SK-N-SH (cell line): ENCODE results near the gene SH3PXD2A. TPM values are rescaled to one million over a fixed set of nuclear protein-coding genes. Genes with fewer than 3 reads are reported as not detected.
"Not testable (repeated sequence)": the region's sequence is repeated elsewhere in the genome, so short reads cannot be mapped to it uniquely, and the experiment has no call there.

Experiments used
- CTCF ChIA-PET: fragments of 300-600, 350-600 bp; formaldehyde crosslinking; extraction: SDS; loops from one replicate; lab custom pipeline; 2021; lab: Yijun Ruan, JAX
- POLR2A ChIA-PET: fragments of 350-600 bp; sonication (Branson Sonifier 250); formaldehyde crosslinking; extraction: SDS; loops from one replicate; lab custom pipeline; 2020; ENCODE audit warnings: antibody characterized with exemption, inconsistent platforms; lab: Yijun Ruan, JAX
- DNase-seq: peaks from one replicate; pipeline ENCODE4 v3.0.0; 2012
- H2AFZ ChIP-seq: fragments of 200-600 bp; sonication (generic); 2 replicates; pipeline ENCODE4 v1.8.1; 2016; ENCODE audit warnings: antibody characterized with exemption, mild to moderate bottlenecking, low read depth
- H3F3A ChIP-seq: fragments of 200-600 bp; sonication (generic); replicated peaks from 2 replicates; pipeline ENCODE3; 2016; ENCODE audit warnings: antibody characterized with exemption, mild to moderate bottlenecking; ENCODE audit not compliant: insufficient read depth
- H3K27ac ChIP-seq, 2 experiments: fragments of 200-500 bp in 1 of 2; fragments of 200-600 bp in 1 of 2; sonication (Bioruptor generic) in 1 of 2; sonication (generic), shearing (Covaris generic) in 1 of 2; 2 replicates each; pipeline versions ENCODE4 v1.5.1 to v1.6.1; 2014 to 2016; ENCODE audit warnings: low read depth in 2 of 2, inconsistent platforms in 1 of 2, low read length in 1 of 2, mild to moderate bottlenecking in 1 of 2, mixed read lengths in 1 of 2
- H3K27me3 ChIP-seq: fragments of 200-600 bp; sonication (generic), shearing (Covaris generic); 2 replicates; pipeline ENCODE4 v1.6.1; 2016; ENCODE audit warnings: mixed run types; ENCODE audit not compliant: insufficient read depth
- H3K36me3 ChIP-seq, 2 experiments: fragments of 200-500 bp in 1 of 2; fragments of 200-600 bp in 1 of 2; sonication (Bioruptor generic) in 1 of 2; sonication (generic) in 1 of 2; replicated peaks in 1 of 2; 2 replicates each; pipeline versions ENCODE3 to v1.5.1; 2014 to 2016; ENCODE audit warnings: low read length in 1 of 2, mild to moderate bottlenecking in 1 of 2; ENCODE audit not compliant: insufficient read depth in 2 of 2, control insufficient read depth in 1 of 2
- H3K4me1 ChIP-seq, 2 experiments: fragments of 200-500 bp in 1 of 2; fragments of 200-600 bp in 1 of 2; sonication (Bioruptor generic) in 1 of 2; sonication (generic), shearing (Covaris generic) in 1 of 2; 2 replicates each; pipeline versions ENCODE4 v1.5.1 to v1.6.1; 2014 to 2016; ENCODE audit warnings: low read depth in 1 of 2, low read length in 1 of 2, mixed run types in 1 of 2; ENCODE audit not compliant: insufficient read depth in 2 of 2, control insufficient read depth in 1 of 2
- H3K4me2 ChIP-seq: fragments of 200-600 bp; sonication (generic), shearing (Covaris generic); 2 replicates; pipeline ENCODE4 v1.6.1; 2017; ENCODE audit warnings: mixed run types
- H3K4me3 ChIP-seq, 2 experiments: fragments of 200-500 bp in 1 of 2; fragments of 200-600 bp in 1 of 2; sonication (Bioruptor generic) in 1 of 2; sonication (generic), shearing (Covaris generic) in 1 of 2; 2 replicates each; pipeline versions ENCODE4 v1.5.1 to v1.8.1; 2014 to 2016; ENCODE audit warnings: low read depth in 2 of 2, inconsistent platforms in 1 of 2, low read length in 1 of 2, mild to moderate bottlenecking in 1 of 2, mixed read lengths in 1 of 2, moderate library complexity in 1 of 2
- H3K79me2 ChIP-seq: fragments of 200-600 bp; sonication (generic); 2 replicates; pipeline ENCODE4 v1.8.1; 2017; ENCODE audit warnings: mild to moderate bottlenecking; ENCODE audit not compliant: insufficient read depth
- H3K9ac ChIP-seq: fragments of 200-600 bp; sonication (generic); 2 replicates; pipeline ENCODE4 v1.6.1; 2017; ENCODE audit warnings: mixed run types
- H3K9me2 ChIP-seq: fragments of 200-600 bp; sonication (generic); 2 replicates; pipeline ENCODE4 v1.6.1; 2017; ENCODE audit warnings: mixed run types
- H3K9me3 ChIP-seq: fragments of 200-600 bp; sonication (generic); 2 replicates; pipeline ENCODE4 v1.6.1; 2017; ENCODE audit warnings: mixed run types, mild to moderate bottlenecking, moderate library complexity
- H4K20me1 ChIP-seq: fragments of 200-600 bp; sonication (generic); 2 replicates; pipeline ENCODE4 v1.6.1; 2017; ENCODE audit warnings: mild to moderate bottlenecking, mixed run types; ENCODE audit not compliant: insufficient read depth
- CHD2 ChIP-seq: fragments of 150-350 bp; IDR thresholded peaks from 2 replicates; pipeline ENCODE4 v1.6.1; 2018; ENCODE audit warnings: low read length; ENCODE audit not compliant: partially characterized antibody
- EP300 ChIP-seq, 2 experiments: IDR thresholded peaks; 2 replicates each; pipeline versions ENCODE4 v1.4.0 to v1.6.1; 2012; ENCODE audit warnings: borderline replicate concordance in 1 of 2, low read depth in 1 of 2, low read length in 1 of 2
- GABPA ChIP-seq: IDR thresholded peaks from 2 replicates; pipeline ENCODE4 v1.4.0; 2012; ENCODE audit warnings: low read depth, mild to moderate bottlenecking
- GATA2 ChIP-seq: sonication (generic); formaldehyde crosslinking; IDR thresholded peaks from 2 replicates; pipeline ENCODE4 v1.5.0; 2020; ENCODE audit warnings: mild to moderate bottlenecking, missing genetic modification reagents
- JUND ChIP-seq: IDR thresholded peaks from 2 replicates; pipeline ENCODE4 v1.4.0; 2012
- NFIC ChIP-seq: IDR thresholded peaks from 2 replicates; pipeline ENCODE4 v1.4.0; 2012; ENCODE audit warnings: borderline replicate concordance
- RCOR1 ChIP-seq: fragments of 150-350 bp; IDR thresholded peaks from 2 replicates; pipeline ENCODE4 v1.6.1; 2017; ENCODE audit warnings: antibody characterized with exemption, low read length
- USF1 ChIP-seq: IDR thresholded peaks from 2 replicates; pipeline ENCODE4 v1.4.0; 2012; ENCODE audit warnings: low read depth, borderline replicate concordance
- USF2 ChIP-seq: fragments of 150-350 bp; IDR thresholded peaks from 2 replicates; pipeline ENCODE4 v1.6.1; 2017; ENCODE audit warnings: antibody characterized with exemption, low read length, low read depth, borderline replicate concordance
- YY1 ChIP-seq: IDR thresholded peaks from 2 replicates; pipeline ENCODE4 v1.4.0; 2012; ENCODE audit warnings: low read depth, mild to moderate bottlenecking
- WGBS: methylation state at CpG from one replicate; pipeline ENCODE4 v1.1.6; 2017; ENCODE audit warnings: low lambda C conversion rate; 5-methylcytosine and 5-hydroxymethylcytosine counted together
- polyA plus RNA-seq, 3 experiments: library from polyadenylated mRNA; depleted of rRNA; stranded (reverse); fragments of >200 nt; gene quantifications; 2 replicates each; pipeline ENCODE4 v1.2.3, GENCODE V29; 2012

SH3PXD2A gene
- polyA plus RNA-seq, 1 of the 3 experiments (the other 2 are of a cell fraction), result 2.5 TPM

DNA sequence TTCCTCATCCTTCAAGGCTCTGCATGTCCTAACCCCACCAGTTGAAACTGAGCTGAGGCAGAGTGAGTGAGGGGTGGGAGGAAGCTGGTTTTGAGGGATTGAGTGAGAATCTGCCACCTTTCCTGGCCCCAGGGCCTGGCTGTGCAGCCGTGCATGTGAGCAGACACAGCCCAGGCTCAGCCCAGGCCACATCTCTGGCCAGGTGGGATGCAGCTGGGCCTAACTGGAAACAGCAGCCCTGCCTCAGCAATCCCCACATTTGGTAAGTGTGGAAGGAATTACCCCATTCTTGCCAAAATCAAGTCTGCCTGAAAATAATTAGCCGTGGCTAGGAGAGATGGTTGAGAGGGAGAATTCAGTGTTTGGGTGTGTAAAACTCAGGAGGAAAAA, 245.3 kb downstream of the SH3PXD2A start:
- POLR2A ChIA-PET, result interaction anchor here (1.1 kb wide), 2 partner anchors 9 to 113 kb away, joined by 3 to 6 read pairs; no protein-coding TSS in a partner anchor
- Histone ChIP-seq H3K4me1 (peaks cover 0 to 47% of the 10 kb centered on the region in 2 experiments; a peak in 2 of 4 replicates), H3K36me3 (peaks cover 0 to 9% of the 10 kb centered on the region in 2 experiments), H3F3A (no peaks in the 10 kb centered on the region), H3K9ac (no peak overlapping the region), H3K4me3 (no peak overlapping the region), H2AFZ (no peak overlapping the region), H3K9me2 (no peaks in the 10 kb centered on the region), H4K20me1 (no peaks in the 10 kb centered on the region), H3K79me2 (no peaks in the 10 kb centered on the region)
- CTCF ChIA-PET, result interaction anchor here (0.6 to 7.9 kb wide), 16 partner anchors 10 to 278 kb away, joined by 3 to 59 read pairs (median 3); no protein-coding TSS in a partner anchor
- TF ChIP-seq GATA2 (CRISPR knock-in tag) (peak; percentile 49; the same call in 1 of the 2 replicates), CHD2 (peak; percentile 58), JUND (no peak), USF1 (no peak), RCOR1 (peak; percentile 81; the same call in 1 of the 2 replicates), EP300 (IDR thresholded peaks at IDR 0.05; ENCODE audit: borderline replicate concordance in 1 of 2, low read depth in 1 of 2, low read length in 1 of 2) (peak in 1 of 2 experiments; percentile 76; a peak in 1 of 4 replicates)
- TF ChIP-seq, all 33 proteins: peak for 4
- DNase-seq, result peak; percentile 74
- no peak overlapping the region for H3K4me2 ChIP-seq
- WGBS, result 46% methylated on average over 2 of the region's 2 CpGs
- peak overlapping the region in 1 of 2 experiments; percentile 95; a peak in 2 of 4 replicates for H3K27ac ChIP-seq
- H3K9me3 ChIP-seq, result no peaks in the 10 kb centered on the region
- H3K27me3 ChIP-seq, result no peaks in the 10 kb centered on the region

DNA sequence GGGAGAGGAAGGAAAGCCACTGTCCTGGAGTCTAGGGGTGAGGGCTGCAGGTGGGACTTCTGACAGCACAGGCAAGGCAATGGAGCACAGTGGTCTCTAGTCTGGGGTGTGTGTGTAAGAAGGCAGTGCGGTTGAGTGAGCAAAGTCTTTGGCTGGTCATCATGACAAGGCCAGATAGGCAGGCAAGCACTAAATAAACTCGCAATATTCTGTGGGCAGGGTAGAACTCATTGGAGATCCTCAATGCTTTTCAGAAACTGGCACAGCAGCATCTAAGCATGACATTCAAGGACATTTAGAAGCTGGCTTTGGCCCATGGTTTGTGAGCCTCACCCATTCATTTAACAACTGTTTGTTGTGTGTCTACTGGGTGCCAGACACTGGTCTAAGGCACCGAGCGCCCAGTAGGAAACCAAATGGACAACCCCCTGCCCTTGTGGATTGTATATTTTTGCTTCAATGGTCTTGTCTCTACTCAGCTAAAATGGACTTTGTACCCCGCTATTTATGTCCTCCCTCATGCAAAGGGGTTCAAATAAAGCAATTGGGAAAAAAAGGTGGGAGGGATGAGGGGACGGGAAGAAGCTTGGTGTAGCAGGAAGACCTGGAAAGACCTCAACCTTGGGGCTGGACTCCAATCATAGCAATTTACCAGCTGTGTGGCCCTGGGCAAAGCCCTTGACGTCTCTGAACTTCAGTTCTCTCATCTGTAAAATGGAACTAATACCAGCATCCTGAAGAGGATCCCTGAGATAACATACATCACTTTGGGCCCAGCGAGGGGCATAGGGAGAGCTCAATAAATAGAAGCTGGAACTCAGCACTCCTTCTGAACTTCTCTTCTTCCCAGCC, 245.9 kb downstream of the SH3PXD2A start:
- 94% methylated on average over 8 of the region's 8 CpGs for WGBS
- Histone ChIP-seq H3K27ac (peak overlapping the region in 1 of 2 experiments; percentile 95; a peak in 2 of 4 replicates), H3K4me2 (no peak overlapping the region), H3K27me3 (no peaks in the 10 kb centered on the region), H3K36me3 (peaks cover 0 to 9% of the 10 kb centered on the region in 2 experiments), H4K20me1 (no peaks in the 10 kb centered on the region), H3K4me1 (peaks cover 0 to 44% of the 10 kb centered on the region in 2 experiments; a peak in 2 of 4 replicates), H3K9ac (no peak overlapping the region), H3K9me2 (no peaks in the 10 kb centered on the region), H3K4me3 (no peak overlapping the region), H3F3A (no peaks in the 10 kb centered on the region), H3K79me2 (no peaks in the 10 kb centered on the region), H2AFZ (no peak overlapping the region), H3K9me3 (no peaks in the 10 kb centered on the region)
- POLR2A ChIA-PET, result interaction anchor here (1.1 kb wide), 1 partner anchor 9 kb away, joined by 6 read pairs; no protein-coding TSS in a partner anchor
- no peak for DNase-seq
- CTCF ChIA-PET, result interaction anchor here (0.6 to 7.9 kb wide), 17 partner anchors 10 to 279 kb away, joined by 3 to 59 read pairs (median 3); no protein-coding TSS in a partner anchor
- no peak for TF ChIP-seq USF2
- no peak for TF ChIP-seq YY1
- TF ChIP-seq GABPA, result no peak
- no peak for TF ChIP-seq NFIC
- TF ChIP-seq CHD2, result no peak

GRCh38 chr10:103608056-103608455, 247.3 kb downstream of the SH3PXD2A start:
- peaks cover 0 to 44% of the 10 kb centered on the region in 2 experiments; a peak in 2 of 4 replicates for H3K4me1 ChIP-seq
- WGBS, result 94% methylated on average over 10 of the region's 11 CpGs
- POLR2A ChIA-PET, result not testable (repeated sequence)

DNA sequence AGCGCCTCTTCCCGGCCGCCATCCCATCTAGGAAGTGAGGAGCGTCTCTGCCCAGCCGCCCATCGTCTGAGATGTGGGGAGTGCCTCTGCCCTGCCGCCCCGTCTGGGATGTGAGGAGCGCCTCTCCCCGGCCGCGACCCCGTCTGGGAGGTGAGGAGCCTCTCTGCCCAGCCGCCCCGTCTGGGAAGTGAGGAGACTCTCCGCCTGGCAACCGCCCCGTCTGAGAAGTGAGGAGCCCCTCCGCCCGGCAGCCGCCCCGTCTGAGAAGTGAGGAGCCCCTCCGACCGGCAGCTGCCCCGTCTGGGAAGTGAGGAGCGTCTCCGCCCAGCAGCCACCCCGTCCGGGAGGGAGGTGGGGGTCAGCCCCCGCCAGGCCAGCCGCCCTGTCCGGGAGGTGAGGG, 248.3 kb downstream of the SH3PXD2A start:
- H4K20me1 ChIP-seq, H2AFZ ChIP-seq, H3K36me3 ChIP-seq, H3K4me3 ChIP-seq, CTCF ChIA-PET, H3K4me2 ChIP-seq, H3K79me2 ChIP-seq, H3K27ac ChIP-seq, POLR2A ChIA-PET, H3F3A ChIP-seq, H3K9ac ChIP-seq, H3K27me3 ChIP-seq, DNase-seq, H3K9me2 ChIP-seq, H3K9me3 ChIP-seq: not testable (repeated sequence)
- 97% methylated on average over 10 of the region's 32 CpGs for WGBS
- H3K4me1 ChIP-seq, result peaks cover 0 to 37% of the 10 kb centered on the region in 2 experiments; a peak in 2 of 4 replicates

More at GRCh38 chr10:103608056-103608455, 247.3 kb downstream of the SH3PXD2A start:
- H4K20me1 ChIP-seq, H3K9me2 ChIP-seq, H3K4me2 ChIP-seq, H2AFZ ChIP-seq, DNase-seq, H3K36me3 ChIP-seq, H3K4me3 ChIP-seq, H3K9ac ChIP-seq, H3F3A ChIP-seq, H3K79me2 ChIP-seq, H3K27me3 ChIP-seq, H3K9me3 ChIP-seq, H3K27ac ChIP-seq: not testable (repeated sequence)
- CTCF ChIA-PET, result interaction anchor here (2.5 to 7.9 kb wide), 3 partner anchors 8 to 277 kb away, joined by 10 to 59 read pairs (median 25); no protein-coding TSS in a partner anchor
